Testis (tissue), 2 donors: Measurements from ENCODE around the gene KLF7.

Experiments
- POLR2A ChIP-seq: fragments of 450-650 bp; IDR thresholded peaks from one replicate; pipeline ENCODE4 v1.6.1; 2017; ENCODE audit warnings: antibody characterized with exemption, mild to moderate bottlenecking, moderate library complexity
- TF ChIP-seq, protein P1 (sequence below), 3 experiments: fragments of 450-650 bp in 2 of 3; fragments of 200-600 bp in 1 of 3; sonication (generic) in 1 of 3; IDR thresholded peaks; one replicate each; pipeline ENCODE4 v1.5.1; 2016 to 2019; ENCODE audit warnings: antibody characterized with exemption in 3 of 3, mild to moderate bottlenecking in 2 of 3, moderate library complexity in 1 of 3

DNA sequence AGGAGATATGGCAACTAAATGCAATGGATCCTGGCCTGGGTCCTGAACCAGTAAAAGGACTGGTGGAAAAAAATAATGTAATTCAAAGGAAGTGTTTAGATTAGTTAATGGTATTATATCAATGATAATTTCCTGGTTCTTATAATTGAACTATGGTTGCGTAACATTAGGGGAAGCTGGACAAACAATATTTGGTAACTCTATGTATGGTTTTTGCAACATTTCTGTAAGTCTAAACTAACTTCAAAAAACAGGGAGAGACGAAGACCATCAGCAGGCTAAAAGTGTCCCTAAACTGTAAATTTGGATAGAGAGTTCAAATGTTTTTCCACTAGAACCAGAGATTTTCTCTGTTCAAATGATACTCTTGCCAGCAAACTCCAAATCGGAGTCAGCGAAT is 36.9 kb downstream of the KLF7 start:
- TF ChIP-seq, protein P1, sequence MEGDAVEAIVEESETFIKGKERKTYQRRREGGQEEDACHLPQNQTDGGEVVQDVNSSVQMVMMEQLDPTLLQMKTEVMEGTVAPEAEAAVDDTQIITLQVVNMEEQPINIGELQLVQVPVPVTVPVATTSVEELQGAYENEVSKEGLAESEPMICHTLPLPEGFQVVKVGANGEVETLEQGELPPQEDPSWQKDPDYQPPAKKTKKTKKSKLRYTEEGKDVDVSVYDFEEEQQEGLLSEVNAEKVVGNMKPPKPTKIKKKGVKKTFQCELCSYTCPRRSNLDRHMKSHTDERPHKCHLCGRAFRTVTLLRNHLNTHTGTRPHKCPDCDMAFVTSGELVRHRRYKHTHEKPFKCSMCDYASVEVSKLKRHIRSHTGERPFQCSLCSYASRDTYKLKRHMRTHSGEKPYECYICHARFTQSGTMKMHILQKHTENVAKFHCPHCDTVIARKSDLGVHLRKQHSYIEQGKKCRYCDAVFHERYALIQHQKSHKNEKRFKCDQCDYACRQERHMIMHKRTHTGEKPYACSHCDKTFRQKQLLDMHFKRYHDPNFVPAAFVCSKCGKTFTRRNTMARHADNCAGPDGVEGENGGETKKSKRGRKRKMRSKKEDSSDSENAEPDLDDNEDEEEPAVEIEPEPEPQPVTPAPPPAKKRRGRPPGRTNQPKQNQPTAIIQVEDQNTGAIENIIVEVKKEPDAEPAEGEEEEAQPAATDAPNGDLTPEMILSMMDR (IDR thresholded peaks at IDR 0.05), result no peak
- TF ChIP-seq POLR2A, result no peak
